HepG2 (cell line): Measurements from ENCODE around the gene NUDT2. TPM values are rescaled to one million over a fixed set of nuclear protein-coding genes. Genes with fewer than 3 reads are reported as not detected.

Source experiments
- BRD4 ChIP-seq: sonication (generic); formaldehyde crosslinking; IDR thresholded peaks from 2 replicates; pipeline ENCODE4 v1.4.0; 2020; ENCODE audit warnings: missing genetic modification reagents
- PPARG ChIP-seq: conservative IDR thresholded peaks from 2 replicates; pipeline ENCODE4 v1.6.1; 2016; ENCODE audit warnings: missing biosample characterization, missing genetic modification reagents
- SALL2 ChIP-seq: sonication (generic); formaldehyde crosslinking; IDR thresholded peaks from 2 replicates; pipeline ENCODE4 v1.8.1; 2023; ENCODE audit warnings: mild to moderate bottlenecking, missing genetic modification reagents, inconsistent platforms
- SP4 ChIP-seq: sonication (generic); formaldehyde crosslinking; IDR thresholded peaks from 2 replicates; pipeline ENCODE4 v1.8.1; 2023; ENCODE audit warnings: mild to moderate bottlenecking, missing genetic modification reagents
- U2AF1 ChIP-seq: fragments of 200-400 bp; formaldehyde crosslinking; optimal IDR thresholded peaks from 2 replicates; pipeline ENCODE3; 2017; ENCODE audit warnings: mild to moderate bottlenecking, low read depth, low read length
- ZBTB20 ChIP-seq: sonication (generic); formaldehyde crosslinking; IDR thresholded peaks from 2 replicates; pipeline ENCODE4 v1.8.1; 2023; ENCODE audit warnings: missing genetic modification reagents, low read depth, mild to moderate bottlenecking, borderline replicate concordance
- ZBTB8A ChIP-seq: sonication (generic); formaldehyde crosslinking; IDR thresholded peaks from 2 replicates; pipeline ENCODE4 v1.4.0; 2020; ENCODE audit warnings: mild to moderate bottlenecking, low read depth, missing genetic modification reagents, borderline replicate concordance
- ZNF264 ChIP-seq: sonication (generic); formaldehyde crosslinking; IDR thresholded peaks from 2 replicates; pipeline ENCODE4 v1.4.0; 2020; ENCODE audit warnings: missing genetic modification reagents
- ZNF746 ChIP-seq: sonication (generic); formaldehyde crosslinking; IDR thresholded peaks from 2 replicates; pipeline ENCODE4 v1.8.0; 2022; ENCODE audit warnings: mild to moderate bottlenecking, missing genetic modification reagents
- polyA plus RNA-seq, 8 experiments: library from polyadenylated mRNA; depleted of rRNA in 3 of 8; stranded (reverse) in 7 of 8; unstranded in 1 of 8; fragments of >200 nt; fragmentation: Illumina TruSeq in 4 of 8; extraction: Trizol in 4 of 8; gene quantifications; 2 replicates each; pipeline versions ENCODE4 v1.2.1 to v1.2.3, GENCODE V29; 2011 to 2016; ENCODE audit warnings: low read depth in 4 of 8, missing spikeins in 1 of 8, mixed read lengths in 1 of 8; ENCODE audit not compliant: insufficient read depth in 1 of 8
- total RNA-seq, 5 experiments: library from RNA; depleted of rRNA; stranded (reverse); fragments of >200 nt; fragmentation: Illumina TruSeq; extraction: Trizol; gene quantifications; 2 replicates each; pipeline ENCODE4 v1.2.3, GENCODE V29; 2016; ENCODE audit warnings: low read depth in 1 of 5
- TF ChIP-seq, protein P1 (sequence below): sonication (generic); formaldehyde crosslinking; IDR thresholded peaks from 2 replicates; pipeline ENCODE4 v1.4.0; 2020; ENCODE audit warnings: missing genetic modification reagents
- TF ChIP-seq, protein P2 (sequence below): sonication (generic); formaldehyde crosslinking; IDR thresholded peaks from 2 replicates; pipeline ENCODE4 v1.4.0; 2020; ENCODE audit warnings: low read depth, missing genetic modification reagents
- TF ChIP-seq, protein P3 (sequence below): sonication (generic); formaldehyde crosslinking; conservative IDR thresholded peaks from 2 replicates; pipeline ENCODE4 v1.8.0; 2022; ENCODE audit warnings: mild to moderate bottlenecking, moderate library complexity, missing genetic modification reagents

The NUDT2 gene
- total and polyA plus RNA-seq, 2 of the 13 experiments (the other 11 are each of a cell fraction or from before 2014, with no cell fraction given), result 19.9 to 24.6 TPM

DNA sequence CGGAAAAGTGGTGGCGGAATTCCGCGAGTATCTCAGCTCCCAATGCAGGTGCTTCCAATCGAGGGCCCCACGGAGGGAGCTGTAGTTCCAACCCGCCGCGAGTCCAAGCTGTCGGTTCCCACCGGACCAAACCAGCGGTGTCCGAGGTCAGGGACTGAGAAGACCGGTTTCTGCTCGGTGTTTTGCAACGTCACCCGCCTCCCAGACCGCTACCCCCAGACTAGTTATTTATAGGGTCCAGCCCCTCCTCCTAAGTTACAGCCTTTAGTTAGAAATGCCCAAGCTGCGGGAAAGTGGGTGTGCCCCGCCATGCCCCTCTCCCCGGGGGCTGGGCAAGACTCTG, 48.0 kb downstream of the NUDT2 start (continued):
- TF ChIP-seq, protein P1, sequence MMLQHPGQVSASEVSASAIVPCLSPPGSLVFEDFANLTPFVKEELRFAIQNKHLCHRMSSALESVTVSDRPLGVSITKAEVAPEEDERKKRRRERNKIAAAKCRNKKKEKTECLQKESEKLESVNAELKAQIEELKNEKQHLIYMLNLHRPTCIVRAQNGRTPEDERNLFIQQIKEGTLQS (CRISPR knock-in tag), result no peak
- TF ChIP-seq SALL2 (no peak), ZNF264 (CRISPR knock-in tag) (no peak), ZNF746 (CRISPR knock-in tag) (0 out of 2 replicates have a peak, but pooled peaks have one; percentile 43), PPARG (CRISPR knock-in tag) (no peak), SP4 (CRISPR knock-in tag) (no peak), ZBTB8A (CRISPR knock-in tag) (no peak), U2AF1 (no peak), ZBTB20 (CRISPR knock-in tag) (no peak), BRD4 (CRISPR knock-in tag) (no peak)
- TF ChIP-seq, protein P2, sequence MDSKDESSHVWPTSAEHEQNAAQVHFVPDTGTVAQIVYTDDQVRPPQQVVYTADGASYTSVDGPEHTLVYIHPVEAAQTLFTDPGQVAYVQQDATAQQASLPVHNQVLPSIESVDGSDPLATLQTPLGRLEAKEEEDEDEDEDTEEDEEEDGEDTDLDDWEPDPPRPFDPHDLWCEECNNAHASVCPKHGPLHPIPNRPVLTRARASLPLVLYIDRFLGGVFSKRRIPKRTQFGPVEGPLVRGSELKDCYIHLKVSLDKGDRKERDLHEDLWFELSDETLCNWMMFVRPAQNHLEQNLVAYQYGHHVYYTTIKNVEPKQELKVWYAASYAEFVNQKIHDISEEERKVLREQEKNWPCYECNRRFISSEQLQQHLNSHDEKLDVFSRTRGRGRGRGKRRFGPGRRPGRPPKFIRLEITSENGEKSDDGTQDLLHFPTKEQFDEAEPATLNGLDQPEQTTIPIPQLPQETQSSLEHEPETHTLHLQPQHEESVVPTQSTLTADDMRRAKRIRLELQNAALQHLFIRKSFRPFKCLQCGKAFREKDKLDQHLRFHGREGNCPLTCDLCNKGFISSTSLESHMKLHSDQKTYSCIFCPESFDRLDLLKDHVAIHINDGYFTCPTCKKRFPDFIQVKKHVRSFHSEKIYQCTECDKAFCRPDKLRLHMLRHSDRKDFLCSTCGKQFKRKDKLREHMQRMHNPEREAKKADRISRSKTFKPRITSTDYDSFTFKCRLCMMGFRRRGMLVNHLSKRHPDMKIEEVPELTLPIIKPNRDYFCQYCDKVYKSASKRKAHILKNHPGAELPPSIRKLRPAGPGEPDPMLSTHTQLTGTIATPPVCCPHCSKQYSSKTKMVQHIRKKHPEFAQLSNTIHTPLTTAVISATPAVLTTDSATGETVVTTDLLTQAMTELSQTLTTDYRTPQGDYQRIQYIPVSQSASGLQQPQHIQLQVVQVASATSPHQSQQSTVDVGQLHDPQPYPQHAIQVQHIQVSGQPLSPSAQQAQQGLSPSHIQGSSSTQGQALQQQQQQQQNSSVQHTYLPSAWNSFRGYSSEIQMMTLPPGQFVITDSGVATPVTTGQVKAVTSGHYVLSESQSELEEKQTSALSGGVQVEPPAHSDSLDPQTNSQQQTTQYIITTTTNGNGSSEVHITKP, result no peak
- TF ChIP-seq, protein P3, sequence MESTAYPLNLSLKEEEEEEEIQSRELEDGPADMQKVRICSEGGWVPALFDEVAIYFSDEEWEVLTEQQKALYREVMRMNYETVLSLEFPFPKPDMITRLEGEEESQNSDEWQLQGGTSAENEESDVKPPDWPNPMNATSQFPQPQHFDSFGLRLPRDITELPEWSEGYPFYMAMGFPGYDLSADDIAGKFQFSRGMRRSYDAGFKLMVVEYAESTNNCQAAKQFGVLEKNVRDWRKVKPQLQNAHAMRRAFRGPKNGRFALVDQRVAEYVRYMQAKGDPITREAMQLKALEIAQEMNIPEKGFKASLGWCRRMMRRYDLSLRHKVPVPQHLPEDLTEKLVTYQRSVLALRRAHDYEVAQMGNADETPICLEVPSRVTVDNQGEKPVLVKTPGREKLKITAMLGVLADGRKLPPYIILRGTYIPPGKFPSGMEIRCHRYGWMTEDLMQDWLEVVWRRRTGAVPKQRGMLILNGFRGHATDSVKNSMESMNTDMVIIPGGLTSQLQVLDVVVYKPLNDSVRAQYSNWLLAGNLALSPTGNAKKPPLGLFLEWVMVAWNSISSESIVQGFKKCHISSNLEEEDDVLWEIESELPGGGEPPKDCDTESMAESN, result no peak
- TF ChIP-seq, all 625 proteins: peak for 6
